ENCODE results near the gene IL3RA. TPM values are rescaled to one million over a fixed set of nuclear protein-coding genes. Genes with fewer than 3 reads are reported as not detected.

Gene IL3RA
- polyA plus RNA-seq, 1 of the 3 experiments (the other 2 are of a cell fraction), result not detected

GRCh38 chrX:1424147-1424851 is 87.7 kb downstream of the IL3RA start:
- no peaks in the 10 kb centered on the region for H3K9me2 ChIP-seq
- H3K4me1 ChIP-seq (ENCODE audit: control insufficient read depth in 1 of 2, insufficient read depth in 2 of 2, low read depth in 1 of 2, low read length in 1 of 2), result no peaks in the 10 kb centered on the region
- 76% methylated on average over 9 of the region's 9 CpGs for WGBS (ENCODE audit: low lambda C conversion rate)
- H3K9me3 ChIP-seq, result no peaks in the 10 kb centered on the region
- peaks cover 0 to 20% of the 10 kb centered on the region in 2 experiments for H3K36me3 ChIP-seq (replicated peaks in 1 of 2; ENCODE audit: control insufficient read depth in 1 of 2, insufficient read depth in 2 of 2, low read length in 1 of 2)
- no peak overlapping the region for H2AFZ ChIP-seq (ENCODE audit: low read depth)
- H3F3A ChIP-seq (replicated peaks; ENCODE audit: insufficient read depth), result peaks cover 5% of the 10 kb centered on the region
- no peak overlapping the region for H3K4me2 ChIP-seq
- H3K4me3 ChIP-seq (ENCODE audit: low read depth in 2 of 2, low read length in 1 of 2), result no peak overlapping the region
- POLR2A ChIA-PET, result no interaction called here
- TF ChIP-seq GATA2 (CRISPR knock-in tag; IDR thresholded peaks at IDR 0.05), result no peak
- no peak for TF ChIP-seq USF1 (IDR thresholded peaks at IDR 0.05; ENCODE audit: borderline replicate concordance, low read depth)
- TF ChIP-seq SMC3 (IDR thresholded peaks at IDR 0.05; ENCODE audit: low read depth, low read length), result no peak
- no peak for TF ChIP-seq RFX5 (IDR thresholded peaks at IDR 0.05; ENCODE audit: low read length)
- TF ChIP-seq, protein P1, sequence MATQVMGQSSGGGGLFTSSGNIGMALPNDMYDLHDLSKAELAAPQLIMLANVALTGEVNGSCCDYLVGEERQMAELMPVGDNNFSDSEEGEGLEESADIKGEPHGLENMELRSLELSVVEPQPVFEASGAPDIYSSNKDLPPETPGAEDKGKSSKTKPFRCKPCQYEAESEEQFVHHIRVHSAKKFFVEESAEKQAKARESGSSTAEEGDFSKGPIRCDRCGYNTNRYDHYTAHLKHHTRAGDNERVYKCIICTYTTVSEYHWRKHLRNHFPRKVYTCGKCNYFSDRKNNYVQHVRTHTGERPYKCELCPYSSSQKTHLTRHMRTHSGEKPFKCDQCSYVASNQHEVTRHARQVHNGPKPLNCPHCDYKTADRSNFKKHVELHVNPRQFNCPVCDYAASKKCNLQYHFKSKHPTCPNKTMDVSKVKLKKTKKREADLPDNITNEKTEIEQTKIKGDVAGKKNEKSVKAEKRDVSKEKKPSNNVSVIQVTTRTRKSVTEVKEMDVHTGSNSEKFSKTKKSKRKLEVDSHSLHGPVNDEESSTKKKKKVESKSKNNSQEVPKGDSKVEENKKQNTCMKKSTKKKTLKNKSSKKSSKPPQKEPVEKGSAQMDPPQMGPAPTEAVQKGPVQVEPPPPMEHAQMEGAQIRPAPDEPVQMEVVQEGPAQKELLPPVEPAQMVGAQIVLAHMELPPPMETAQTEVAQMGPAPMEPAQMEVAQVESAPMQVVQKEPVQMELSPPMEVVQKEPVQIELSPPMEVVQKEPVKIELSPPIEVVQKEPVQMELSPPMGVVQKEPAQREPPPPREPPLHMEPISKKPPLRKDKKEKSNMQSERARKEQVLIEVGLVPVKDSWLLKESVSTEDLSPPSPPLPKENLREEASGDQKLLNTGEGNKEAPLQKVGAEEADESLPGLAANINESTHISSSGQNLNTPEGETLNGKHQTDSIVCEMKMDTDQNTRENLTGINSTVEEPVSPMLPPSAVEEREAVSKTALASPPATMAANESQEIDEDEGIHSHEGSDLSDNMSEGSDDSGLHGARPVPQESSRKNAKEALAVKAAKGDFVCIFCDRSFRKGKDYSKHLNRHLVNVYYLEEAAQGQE (IDR thresholded peaks at IDR 0.05; ENCODE audit: low read depth, low read length), result no peak
- no peak for TF ChIP-seq NRF1 (IDR thresholded peaks at IDR 0.05; ENCODE audit: low read depth, low read length)
- TF ChIP-seq, protein P2, sequence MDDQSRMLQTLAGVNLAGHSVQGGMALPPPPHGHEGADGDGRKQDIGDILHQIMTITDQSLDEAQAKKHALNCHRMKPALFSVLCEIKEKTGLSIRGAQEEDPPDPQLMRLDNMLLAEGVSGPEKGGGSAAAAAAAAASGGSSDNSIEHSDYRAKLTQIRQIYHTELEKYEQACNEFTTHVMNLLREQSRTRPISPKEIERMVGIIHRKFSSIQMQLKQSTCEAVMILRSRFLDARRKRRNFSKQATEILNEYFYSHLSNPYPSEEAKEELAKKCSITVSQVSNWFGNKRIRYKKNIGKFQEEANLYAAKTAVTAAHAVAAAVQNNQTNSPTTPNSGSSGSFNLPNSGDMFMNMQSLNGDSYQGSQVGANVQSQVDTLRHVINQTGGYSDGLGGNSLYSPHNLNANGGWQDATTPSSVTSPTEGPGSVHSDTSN (IDR thresholded peaks at IDR 0.05), result no peak
- TF ChIP-seq SIN3A (IDR thresholded peaks at IDR 0.05; ENCODE audit: borderline replicate concordance, low read depth, low read length), result no peak
- TF ChIP-seq, protein P3, sequence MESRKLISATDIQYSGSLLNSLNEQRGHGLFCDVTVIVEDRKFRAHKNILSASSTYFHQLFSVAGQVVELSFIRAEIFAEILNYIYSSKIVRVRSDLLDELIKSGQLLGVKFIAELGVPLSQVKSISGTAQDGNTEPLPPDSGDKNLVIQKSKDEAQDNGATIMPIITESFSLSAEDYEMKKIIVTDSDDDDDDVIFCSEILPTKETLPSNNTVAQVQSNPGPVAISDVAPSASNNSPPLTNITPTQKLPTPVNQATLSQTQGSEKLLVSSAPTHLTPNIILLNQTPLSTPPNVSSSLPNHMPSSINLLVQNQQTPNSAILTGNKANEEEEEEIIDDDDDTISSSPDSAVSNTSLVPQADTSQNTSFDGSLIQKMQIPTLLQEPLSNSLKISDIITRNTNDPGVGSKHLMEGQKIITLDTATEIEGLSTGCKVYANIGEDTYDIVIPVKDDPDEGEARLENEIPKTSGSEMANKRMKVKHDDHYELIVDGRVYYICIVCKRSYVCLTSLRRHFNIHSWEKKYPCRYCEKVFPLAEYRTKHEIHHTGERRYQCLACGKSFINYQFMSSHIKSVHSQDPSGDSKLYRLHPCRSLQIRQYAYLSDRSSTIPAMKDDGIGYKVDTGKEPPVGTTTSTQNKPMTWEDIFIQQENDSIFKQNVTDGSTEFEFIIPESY (IDR thresholded peaks at IDR 0.05; ENCODE audit: borderline replicate concordance, low read depth), result no peak
- no peak for TF ChIP-seq FOXJ3 (CRISPR knock-in tag; IDR thresholded peaks at IDR 0.05)
- TF ChIP-seq RXRA (IDR thresholded peaks at IDR 0.05; ENCODE audit: borderline replicate concordance, low read depth), result no peak
- TF ChIP-seq TCF12 (IDR thresholded peaks at IDR 0.05), result no peak
- no peak for TF ChIP-seq NFIC (IDR thresholded peaks at IDR 0.05; ENCODE audit: borderline replicate concordance)
- TF ChIP-seq, protein P4, sequence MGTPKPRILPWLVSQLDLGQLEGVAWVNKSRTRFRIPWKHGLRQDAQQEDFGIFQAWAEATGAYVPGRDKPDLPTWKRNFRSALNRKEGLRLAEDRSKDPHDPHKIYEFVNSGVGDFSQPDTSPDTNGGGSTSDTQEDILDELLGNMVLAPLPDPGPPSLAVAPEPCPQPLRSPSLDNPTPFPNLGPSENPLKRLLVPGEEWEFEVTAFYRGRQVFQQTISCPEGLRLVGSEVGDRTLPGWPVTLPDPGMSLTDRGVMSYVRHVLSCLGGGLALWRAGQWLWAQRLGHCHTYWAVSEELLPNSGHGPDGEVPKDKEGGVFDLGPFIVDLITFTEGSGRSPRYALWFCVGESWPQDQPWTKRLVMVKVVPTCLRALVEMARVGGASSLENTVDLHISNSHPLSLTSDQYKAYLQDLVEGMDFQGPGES (IDR thresholded peaks at IDR 0.05; ENCODE audit: low read depth, low read length), result no peak
- no peak for TF ChIP-seq EP300 (IDR thresholded peaks at IDR 0.05; ENCODE audit: borderline replicate concordance in 1 of 2, low read depth in 1 of 2, low read length in 1 of 2)
- no peak for TF ChIP-seq TAF1 (IDR thresholded peaks at IDR 0.05; ENCODE audit: borderline replicate concordance, low read depth, low read length)
- TF ChIP-seq GABPA (IDR thresholded peaks at IDR 0.05; ENCODE audit: low read depth), result no peak
- no peak for TF ChIP-seq TEAD4 (IDR thresholded peaks at IDR 0.05; ENCODE audit: borderline replicate concordance, insufficient read depth)
- no peaks in the 10 kb centered on the region for H4K20me1 ChIP-seq (ENCODE audit: insufficient read depth)
- no peak overlapping the region for H3K27ac ChIP-seq (ENCODE audit: low read depth in 2 of 2, low read length in 1 of 2)
- H3K27me3 ChIP-seq (ENCODE audit: insufficient read depth), result no peaks in the 10 kb centered on the region
- CTCF ChIA-PET, result no interaction called here
- H3K79me2 ChIP-seq (ENCODE audit: insufficient read depth), result no peaks in the 10 kb centered on the region
- no peak overlapping the region for H3K9ac ChIP-seq
- DNase-seq, result no peak

Measured in SK-N-SH (cell line).